Measurements from ENCODE around the gene TRIO.

TRIO gene

DNA sequence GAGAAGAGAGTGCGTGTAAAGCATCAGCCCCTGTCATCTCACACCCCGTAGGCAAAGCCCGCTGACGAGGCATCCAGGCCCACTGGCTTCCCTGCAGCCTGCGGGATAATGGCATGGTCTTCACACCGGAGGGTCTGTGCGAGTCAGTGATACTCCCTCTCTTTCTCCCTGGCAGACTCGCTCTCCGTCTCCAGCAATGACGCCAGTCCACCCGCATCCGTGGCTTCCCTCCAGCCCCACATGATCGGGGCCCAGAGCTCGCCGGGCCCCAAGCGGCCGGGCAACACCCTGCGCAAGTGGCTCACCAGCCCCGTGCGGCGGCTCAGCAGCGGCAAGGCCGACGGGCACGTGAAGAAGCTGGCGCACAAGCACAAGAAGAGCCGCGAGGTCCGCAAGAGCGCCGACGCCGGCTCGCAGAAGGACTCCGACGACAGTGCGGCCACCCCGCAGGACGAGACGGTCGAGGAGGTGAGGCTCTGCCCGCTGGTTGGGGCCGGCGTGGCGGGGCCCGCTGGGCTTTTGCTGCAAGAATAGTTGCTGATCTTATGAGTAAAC is 317.8 kb downstream of the TRIO start:
- no peak for DNase-seq (ENCODE audit: low spot score)

DNA sequence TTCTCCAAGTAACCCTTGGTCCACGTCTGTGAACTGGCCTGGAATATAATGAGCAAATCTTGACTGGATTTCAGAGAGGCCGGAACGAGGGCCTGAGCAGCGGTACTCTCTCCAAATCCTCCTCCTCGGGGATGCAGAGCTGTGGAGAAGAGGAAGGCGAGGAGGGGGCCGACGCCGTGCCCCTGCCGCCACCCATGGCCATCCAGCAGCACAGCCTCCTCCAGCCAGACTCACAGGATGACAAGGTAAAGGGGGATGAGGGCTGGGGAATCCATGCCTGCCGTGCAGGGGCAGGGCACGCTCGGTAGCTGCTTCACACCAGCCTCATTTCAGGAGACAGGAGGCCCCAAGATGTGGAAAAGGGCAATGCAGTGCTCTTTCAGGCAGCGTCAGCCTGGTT is 319.5 kb downstream of the TRIO start:
- no peak for DNase-seq (ENCODE audit: low spot score)

DNA sequence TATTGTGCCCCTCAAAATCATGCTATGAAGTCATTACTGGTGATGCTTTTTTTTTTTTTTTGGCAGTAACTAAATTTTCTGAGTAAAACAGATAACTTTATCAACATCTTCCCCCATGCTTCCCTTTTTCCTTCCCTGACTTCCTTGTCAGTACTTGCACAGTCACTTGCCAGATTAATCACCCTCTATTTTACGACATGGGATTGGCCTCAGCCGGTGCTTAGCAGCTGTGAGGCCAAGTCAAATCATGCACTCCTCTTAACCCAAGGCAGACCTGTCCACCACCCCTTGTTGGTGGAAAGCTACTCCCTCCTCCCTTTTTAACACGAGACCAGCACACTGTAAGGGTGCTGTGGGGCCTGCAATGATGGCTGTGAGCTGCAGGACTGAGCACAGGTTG is 320.5 kb downstream of the TRIO start:
- DNase-seq (ENCODE audit: low spot score), result no peak

DNA sequence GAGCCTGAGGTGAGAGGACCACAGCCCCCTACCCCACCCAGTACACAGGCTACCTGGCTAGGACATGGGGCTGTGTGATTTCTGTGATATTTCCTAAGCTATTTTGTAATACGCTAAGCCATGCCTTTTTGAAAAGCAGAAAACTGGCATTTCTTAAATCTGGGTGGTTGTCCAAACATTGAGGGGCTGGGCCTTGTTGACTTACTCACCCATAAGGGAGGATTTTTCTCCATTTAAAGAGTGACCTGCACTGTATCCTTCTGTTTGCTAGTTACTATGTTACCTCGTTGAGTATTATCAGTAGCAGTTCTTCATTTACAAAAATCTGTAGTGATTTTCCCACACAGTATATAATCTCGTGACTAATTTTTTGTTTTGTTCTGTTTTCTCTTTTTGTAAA is 321.0 kb downstream of the TRIO start:
- DNase-seq (ENCODE audit: low spot score), result no peak

DNA sequence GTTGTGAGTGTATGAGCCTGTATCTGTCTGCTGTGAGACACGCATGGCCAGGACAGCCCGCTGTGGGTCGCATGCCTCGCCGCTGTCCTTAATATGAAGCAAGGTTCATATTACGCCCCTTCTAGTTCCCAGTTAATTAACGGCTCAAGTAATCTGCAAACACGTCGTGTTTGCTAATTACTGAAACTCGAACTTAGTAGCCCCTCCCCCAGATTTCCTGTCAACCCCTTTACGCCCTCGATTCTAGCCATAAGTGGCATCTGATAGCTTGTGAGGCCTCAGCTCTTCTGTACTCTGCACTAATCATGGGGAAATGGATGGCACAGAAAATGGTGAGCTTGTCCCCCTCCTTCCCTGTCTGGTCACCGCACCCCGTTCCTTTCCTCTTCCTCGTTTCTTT is 321.5 kb downstream of the TRIO start:
- no peak for DNase-seq (ENCODE audit: low spot score)

DNA sequence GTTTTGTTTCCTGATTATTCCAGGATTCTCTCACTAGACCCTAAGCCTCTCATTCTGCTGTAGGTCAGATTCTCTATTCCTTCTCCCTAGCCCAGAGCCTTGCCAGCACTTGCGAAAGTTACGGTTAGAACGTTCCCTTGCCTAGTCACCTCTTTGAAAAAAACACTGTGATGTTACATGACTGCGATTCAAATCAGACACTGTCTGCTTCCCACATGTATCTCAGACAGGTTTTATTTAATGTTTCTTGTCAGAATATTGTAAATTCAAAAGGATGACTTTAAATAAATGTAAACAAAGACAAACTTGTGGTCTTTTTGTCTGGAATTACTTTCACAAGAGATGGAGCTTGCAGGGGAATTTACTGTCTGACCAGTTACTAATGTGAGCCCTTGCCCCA is 322.0 kb downstream of the TRIO start:
- no peak for DNase-seq (ENCODE audit: low spot score)

DNA sequence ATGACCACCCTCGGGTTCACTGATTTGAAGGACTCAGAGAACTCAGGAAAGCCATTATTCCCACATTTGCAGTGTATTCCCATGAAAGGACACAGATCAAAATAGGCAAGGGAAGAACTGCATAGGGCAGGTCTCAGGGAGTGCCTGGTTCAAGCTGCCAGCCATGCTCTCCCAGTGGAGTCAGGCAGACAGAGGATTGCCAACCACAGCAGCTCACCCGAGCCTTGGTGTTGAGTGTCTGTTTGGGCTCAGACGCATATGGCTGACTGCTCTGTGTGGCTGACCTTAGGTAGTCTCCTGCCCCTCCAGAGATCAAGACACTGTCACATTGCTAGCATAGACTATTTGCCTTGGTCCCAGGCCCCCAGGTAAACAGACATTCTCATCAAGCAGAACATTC is 322.6 kb downstream of the TRIO start:
- no peak for DNase-seq (ENCODE audit: low spot score)

DNA sequence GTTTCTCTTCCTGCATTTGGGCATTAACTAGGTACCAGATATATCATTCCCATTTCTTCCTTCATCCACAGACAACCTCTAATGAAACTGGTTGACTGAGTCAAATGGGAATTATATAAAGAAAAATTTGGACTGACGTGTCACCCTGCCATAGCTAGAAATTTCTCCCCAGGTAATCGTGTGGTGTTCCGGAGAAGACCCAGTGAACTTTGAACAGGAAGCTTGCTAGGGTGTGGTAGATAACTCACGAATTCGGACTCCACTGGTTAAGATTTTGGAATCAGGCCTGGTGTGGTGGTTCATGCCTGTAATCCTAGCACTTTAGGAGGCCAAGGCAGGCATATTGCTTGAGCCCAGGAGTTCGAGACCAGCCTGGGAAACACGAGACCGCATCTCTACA is 324.1 kb downstream of the TRIO start:
- no peak for DNase-seq (ENCODE audit: low spot score)

DNA sequence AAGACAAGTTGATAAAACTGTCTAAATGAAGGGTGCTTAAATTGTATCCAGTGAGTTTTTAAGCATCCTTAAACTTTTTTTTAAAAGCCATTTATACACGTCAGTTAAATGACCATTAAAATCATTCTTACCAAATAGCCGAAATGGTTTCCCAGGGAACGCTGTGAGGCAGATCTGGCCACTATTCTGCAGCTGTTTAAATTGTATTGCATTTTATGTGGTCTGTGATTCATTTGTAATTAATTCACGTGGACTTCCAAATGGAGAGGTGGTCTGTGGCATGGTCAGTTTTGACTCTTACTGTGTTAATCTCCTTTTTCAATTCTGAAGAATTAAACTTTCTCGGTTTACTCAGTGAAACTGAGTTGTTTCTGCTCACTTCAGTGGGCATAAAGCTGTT is 324.7 kb downstream of the TRIO start:
- no peak for DNase-seq (ENCODE audit: low spot score)

DNA sequence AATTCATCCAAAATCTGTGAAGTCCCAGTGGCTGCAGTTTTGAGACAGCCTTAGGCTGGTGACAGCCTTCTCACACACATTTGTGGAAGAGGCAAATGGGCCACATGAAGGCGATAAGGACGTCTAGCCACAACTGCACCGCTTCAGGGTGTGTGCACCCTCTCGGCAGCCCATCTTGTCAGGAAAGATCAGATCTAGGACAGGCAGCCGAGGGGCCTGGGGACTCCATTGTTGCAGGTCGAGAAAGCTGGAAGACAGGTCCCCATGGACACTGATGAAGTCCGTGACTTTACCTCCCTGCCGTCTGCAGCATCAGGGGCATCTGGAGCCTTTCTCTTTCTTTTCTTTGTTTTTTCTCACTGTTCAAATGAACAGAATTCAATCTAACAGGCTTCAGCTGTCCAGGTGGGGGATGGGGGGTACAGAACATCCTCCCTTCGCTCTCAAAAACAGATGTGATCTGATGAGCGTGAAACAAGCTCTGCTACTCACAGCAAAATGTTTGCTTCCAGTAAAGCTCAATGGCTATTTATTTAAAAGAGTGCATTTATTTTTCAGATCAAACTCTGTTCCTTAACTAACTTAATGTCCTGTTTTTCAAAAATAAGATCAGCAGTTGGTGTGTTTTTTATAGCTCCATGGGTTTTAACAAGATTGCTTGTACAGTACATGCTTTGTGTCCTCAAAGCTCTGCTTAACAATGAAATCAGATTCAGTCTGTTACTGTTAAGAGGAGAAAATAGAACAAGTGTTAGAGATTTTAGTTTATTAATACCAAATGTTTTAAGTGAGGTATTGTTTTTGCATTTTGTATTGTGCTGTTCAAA is 326.6 kb downstream of the TRIO start:
- no peak for DNase-seq (ENCODE audit: low spot score)

DNA sequence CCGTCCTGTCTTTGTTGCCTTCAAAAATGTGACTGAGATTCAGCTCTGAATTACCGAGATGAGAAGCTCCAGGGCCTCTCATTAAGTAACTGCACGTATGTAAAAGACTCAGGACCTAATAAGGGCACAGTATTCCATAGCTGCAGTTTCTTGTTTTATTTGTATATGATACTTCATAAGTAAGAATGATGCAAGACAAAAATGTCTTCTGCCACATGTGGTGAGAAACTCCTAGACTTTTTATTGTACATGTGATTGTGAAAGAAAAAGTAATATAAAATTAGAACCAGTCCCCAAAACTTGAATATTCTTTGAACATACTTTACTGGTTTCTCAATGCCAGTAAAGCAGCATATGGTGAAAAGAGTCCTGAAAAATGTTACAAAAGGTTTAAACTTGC is 328.4 kb downstream of the TRIO start:
- DNase-seq (ENCODE audit: low spot score), result no peak

DNA sequence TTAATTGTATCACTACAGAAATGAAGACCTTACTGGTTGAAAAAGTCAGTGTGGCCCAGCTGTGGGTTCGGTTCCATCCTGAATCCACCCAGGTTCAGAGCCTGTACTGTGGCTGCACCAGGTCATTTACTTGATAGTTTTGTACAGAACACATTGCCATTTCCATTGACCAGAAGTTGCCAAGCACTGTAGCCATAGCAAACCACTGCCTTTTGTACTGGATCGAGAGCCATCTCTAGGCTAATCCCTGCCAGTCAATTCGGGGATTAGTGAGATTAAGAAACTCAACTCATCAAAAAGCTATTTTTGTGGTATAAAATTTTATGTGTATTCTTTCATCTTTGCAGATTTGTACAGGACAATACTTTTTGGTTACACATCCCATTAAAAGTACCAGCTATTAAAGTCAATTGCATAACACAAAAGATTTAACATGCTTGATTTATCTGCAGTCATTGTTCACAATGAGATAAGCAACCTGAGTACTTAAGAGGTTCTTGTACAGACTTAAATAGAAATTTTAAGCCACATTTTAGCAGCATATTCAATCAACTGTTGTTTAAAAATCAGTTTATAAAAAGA is 329.9 kb downstream of the TRIO start:
- DNase-seq (ENCODE audit: low spot score), result no peak

DNA sequence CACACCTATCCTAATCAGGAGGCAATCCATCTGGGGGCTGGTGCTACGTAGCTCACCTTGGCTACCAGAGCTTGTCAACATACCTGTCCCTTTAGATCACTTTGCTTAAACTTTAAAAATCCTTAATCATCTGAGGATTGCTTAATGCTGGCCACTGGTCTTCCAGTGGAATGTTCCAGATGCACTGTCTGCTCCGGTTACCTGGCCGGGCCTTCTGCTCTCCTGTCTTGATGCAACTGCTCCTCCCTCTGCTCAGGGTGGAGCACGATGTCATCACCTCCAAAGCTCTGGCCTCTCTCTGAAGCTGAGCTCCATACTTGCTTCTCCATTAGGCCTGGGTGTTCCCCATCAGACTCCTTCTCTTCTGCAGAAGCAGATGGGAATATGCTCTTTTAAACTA is 331.9 kb downstream of the TRIO start:
- DNase-seq (ENCODE audit: low spot score), result no peak

DNA sequence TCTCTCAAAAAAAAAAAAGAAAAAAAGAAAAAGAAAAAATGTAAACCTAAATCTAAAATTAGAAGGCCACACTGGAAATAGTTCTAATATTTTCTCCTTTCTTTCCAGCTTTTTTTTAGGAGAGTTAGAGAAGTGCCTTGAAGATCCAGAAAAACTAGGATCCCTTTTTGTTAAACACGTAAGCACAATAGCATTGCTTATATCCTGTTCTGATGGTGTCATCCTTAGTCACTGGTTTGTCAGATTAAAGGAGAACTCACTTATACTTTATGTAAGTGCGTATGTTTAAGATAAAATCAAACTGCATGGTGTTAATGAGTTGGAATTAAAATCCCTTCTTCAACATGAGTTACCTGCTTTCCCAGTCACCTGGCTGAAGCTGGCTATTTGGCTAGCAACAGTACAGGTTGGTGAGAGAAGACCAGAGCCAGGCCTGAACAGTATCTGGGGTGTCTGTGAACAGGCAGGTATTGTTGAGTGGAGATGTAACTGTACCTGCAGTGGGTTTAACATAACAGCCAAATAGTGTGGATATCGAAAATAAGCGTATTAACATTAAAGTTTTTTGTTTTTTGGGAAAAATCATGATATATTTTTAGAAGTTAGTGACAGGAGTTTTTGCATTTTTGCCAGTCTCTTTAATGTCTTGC is 333.8 kb downstream of the TRIO start:
- no peak for DNase-seq (ENCODE audit: low spot score)

DNA sequence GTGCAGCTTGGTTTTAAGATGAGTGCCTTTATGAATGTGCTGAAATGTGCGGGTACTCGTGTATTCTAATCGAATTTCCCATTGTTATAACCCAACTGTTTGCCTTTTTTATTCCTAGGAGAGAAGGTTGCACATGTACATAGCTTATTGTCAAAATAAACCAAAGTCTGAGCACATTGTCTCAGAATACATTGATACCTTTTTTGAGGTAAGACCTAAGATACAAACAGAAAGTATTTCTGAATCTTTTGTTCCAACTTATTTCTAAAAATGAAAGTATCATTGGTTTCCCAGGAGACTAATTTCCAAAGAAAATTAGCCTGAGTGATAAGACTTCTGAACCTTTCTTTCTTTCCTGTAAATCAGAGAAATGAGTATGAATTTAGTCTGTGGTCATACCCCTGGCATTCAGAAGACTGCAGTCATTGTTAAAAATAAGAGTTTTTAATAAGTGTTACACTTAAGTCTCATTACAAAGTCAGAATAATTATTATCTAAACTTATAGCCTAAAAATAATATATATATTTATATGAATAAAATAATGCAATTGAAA is 336.1 kb downstream of the TRIO start:
- no peak for DNase-seq (ENCODE audit: low spot score)

DNA sequence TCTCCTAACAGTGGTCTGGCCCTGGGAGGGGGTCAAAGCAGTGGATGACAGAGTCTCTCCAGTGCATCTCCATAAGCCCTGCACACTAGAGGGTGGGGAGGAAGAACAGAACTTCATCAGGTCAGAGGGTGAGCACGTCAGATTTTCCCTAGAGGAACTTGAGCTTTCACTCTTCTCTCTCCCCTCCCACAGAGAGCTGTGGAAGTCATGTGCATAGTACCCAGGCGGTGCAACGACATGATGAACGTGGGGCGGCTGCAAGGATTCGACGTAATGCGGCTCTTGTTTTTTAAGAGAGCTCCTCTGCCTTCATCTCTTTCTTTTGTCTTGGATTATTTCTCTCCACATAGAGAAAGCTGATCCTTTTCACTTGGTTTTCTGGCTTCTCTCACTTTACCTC is 338.2 kb downstream of the TRIO start:
- DNase-seq (ENCODE audit: low spot score), result no peak

DNA sequence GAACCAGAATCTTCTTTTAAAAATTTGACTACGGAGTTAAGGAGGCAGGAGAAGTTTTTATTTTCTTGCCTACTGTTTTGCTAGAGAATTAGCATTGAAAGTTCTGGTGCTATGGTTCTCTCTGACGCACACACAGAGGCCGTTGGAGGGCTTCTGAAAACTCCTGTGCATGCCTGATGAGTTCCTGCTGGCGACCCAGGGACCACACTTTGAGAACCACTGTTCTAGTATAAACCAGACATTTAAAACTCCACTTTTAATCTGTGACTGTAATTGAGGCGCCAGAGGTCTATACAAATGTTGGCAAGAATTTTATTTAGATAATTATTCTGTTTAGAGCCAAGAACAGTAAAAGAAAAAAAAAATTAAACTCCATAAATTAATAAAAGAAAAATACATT is 338.9 kb downstream of the TRIO start:
- DNase-seq (ENCODE audit: low spot score), result no peak

DNA sequence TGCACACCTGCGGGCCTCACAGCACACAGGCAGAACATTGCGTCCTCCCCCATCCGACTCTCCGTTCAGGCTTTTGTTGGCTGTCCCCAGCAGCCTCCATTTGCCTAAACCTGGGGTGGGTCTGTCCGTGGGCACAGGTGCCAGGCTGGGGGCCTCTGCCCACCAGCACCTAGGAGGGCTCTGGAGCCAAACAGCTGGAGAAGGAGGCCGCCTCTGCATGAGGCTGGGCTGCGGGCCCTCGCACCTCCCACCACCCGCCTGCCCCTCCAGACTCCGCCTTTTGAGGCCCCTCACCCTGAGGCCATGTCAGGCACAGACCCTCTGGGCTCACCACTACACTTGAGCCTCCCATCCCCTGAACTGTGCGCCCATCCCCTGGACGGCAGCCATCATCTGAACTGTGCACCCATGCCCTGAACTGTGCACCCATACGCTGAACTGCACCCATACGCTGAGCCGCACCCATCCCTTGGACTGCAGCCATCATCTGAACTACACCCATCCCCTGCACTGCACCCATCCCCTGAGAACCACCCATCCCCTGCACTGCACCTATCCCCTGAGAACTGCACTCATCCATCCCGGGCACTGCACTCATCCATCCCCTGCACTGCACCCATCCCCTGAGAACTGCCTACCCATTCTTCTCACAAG is 340.5 kb downstream of the TRIO start:
- no peak for DNase-seq (ENCODE audit: low spot score)

DNA sequence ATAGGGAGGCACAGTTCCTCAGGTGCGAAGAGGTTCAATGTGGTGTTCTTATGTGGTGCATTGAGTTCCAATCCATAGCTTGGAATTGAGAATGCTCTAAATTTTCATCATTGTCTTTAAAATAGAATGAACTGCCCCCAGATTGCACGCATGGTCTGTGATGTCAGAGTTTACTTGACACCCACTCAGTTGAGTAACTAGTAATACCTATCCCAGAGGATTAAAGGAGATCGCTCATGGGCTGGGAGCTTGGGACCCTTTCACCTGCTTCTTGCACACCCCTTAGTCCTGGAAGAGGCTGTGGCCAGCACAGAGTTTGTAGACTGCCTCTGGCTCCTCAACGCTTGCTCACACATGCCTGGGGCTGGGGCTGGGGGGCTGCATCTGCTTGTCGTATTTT is 343.3 kb downstream of the TRIO start:
- no peak for DNase-seq (ENCODE audit: low spot score)

DNA sequence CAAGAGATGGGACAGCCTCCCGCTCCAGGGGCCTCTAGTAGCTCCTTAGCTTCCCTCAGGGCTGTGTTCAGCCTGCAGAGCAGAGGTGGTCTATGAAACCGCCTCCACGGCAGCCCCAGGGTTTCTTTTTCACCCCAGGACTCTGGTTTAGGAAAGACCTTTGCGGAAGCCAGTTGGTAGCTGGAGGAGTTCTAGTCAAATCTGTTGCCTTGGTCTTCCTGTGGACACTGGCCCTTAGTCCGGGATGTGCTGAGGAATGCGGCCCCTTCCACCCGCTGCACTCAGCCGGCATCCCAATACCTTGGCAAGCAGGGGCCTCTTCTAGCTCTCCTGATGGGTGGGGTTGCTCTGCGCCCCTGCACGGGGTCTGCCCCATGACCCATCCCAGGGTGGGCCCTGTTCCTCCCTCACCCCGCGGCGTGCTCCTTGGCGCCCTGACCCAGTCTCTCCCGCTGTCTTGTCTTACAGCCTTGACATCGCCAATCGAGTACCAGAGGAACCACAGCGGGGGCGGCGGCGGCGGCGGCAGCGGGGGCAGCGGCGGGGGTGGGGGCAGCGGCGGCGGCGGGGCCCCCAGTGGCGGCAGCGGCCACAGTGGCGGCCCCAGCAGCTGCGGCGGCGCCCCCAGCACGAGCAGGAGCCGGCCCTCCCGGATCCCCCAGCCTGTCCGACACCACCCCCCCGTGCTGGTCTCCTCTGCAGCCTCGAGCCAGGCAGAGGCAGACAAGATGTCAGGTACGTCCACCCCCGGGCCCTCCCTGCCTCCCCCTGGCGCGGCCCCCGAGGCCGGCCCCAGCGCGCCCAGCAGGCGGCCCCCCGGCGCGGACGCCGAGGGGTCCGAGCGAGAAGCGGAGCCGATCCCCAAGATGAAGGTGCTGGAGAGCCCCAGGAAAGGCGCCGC is 344.1 kb downstream of the TRIO start:
- DNase-seq (ENCODE audit: low spot score), result no peak

DNA sequence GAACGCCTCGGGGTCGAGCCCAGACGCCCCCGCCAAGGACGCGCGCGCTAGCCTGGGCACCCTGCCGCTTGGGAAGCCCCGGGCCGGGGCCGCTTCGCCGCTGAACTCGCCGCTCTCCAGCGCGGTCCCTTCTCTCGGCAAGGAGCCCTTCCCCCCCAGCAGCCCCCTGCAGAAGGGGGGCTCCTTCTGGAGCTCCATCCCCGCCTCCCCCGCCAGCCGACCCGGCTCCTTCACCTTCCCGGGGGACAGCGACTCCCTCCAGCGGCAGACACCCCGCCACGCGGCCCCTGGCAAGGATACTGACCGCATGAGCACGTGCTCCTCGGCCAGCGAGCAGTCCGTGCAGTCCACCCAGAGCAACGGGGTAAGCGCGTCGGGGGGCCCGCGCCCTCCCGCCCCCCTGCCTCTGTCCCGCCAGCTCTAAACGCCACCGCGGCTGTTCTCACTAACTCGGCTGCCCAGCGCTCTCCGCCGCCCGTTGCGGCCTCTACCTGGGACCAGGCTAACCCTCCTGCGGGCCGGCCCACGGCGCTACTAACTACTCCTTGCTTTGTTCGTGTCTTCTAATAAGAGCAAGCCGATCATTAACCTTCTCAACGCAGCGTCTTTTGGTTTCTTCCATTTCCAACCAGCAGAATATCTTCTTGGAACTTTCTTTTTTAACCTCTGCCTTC is 344.9 kb downstream of the TRIO start:
- no peak for DNase-seq (ENCODE audit: low spot score)

All from globus pallidus (tissue), 1 donor.